ENCODE results near the gene NANOS1.
"Not testable (repeated sequence)": the region's sequence is repeated elsewhere in the genome, so short reads cannot be mapped to it uniquely, and the experiment has no call there.

NANOS1 gene

DNA sequence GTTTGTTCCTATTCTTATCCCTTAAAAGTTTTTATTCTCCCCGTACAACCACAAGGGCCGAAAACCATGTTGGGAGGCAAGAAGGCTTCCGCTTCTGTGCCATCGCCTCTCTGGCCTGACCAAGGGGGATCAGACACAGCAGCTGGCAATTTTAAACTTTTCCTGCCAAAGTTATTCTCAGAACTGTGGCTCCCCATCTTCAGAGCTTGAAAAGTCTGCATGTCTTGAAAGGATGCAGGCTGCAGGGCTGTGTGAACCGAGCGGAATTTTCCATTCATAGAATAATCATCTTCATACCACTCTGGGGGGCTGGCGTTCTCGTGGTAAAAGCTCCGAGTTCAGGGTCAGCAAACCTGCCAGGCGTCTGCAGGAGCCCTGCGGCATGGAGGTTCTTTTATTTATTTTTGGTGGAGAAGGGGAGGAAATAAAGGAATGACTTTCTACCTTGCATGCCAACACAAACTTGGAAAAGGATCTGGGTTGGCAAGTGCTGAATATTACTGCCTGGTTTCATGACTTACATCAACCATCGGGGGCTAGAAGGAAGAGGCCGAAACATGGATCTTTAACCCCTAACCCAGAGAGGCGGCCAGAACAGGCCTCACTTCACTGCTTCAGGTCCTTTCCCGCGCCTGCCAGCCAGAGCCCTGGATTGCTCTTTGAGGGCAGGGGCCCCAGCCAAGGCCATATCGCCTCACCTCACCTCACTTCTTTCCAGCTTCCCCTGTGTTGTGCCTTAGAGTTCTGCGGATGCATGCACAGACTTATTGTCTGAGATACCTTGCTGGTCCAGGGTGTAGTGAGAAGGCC is 3.0 kb upstream of the NANOS1 start:
- H3K36me3 Mint-ChIP-seq: peaks cover 0 to 3% of the 10 kb centered on the region in 2 donors
- H3K27ac Mint-ChIP-seq: no peak overlapping the region
- DNase-seq (no peak), ATAC-seq (replicated peaks) (no peak)
- no peak overlapping the region for H3K4me3 Mint-ChIP-seq
- peaks cover 34 to 60% of the 10 kb centered on the region in 2 donors for H3K27me3 Mint-ChIP-seq
- no peaks in the 10 kb centered on the region for H3K9me3 Mint-ChIP-seq
- H3K4me1 Mint-ChIP-seq: peaks cover 2 to 10% of the 10 kb centered on the region in 2 donors

DNA sequence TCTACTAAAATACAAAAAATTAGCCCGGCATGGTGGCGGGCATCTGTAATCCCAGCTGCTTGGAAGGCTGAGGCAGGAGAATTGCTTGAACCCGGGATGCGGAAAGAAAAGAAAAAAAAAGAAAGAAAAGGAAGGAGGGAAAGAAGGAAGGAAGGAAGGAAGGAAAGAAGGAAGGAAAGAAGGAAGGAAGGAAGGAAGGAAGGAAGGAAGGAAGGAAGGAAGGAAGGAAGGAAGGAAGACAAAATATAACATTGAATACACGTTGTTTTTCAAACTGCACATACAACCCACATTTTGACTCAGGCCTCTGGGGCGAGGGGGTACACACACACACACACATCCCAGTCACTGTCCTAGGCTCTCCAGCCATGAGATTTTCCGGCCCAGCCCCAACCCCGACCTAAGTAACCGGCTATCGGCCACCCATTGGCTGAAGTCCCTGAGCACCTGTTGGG is 1.0 kb upstream of the NANOS1 start:
- not testable (repeated sequence) for DNase-seq; H3K9me3 Mint-ChIP-seq; ATAC-seq (replicated peaks); H3K27ac Mint-ChIP-seq
- Mint-ChIP-seq H3K4me1 (peaks cover 8 to 23% of the 10 kb centered on the region in 2 donors), H3K4me3 (peak overlapping the region; percentile 56 to 73), H3K27me3 (peaks cover 24 to 50% of the 10 kb centered on the region in 2 donors), H3K36me3 (peaks cover 3 to 12% of the 10 kb centered on the region in 2 donors)

- ATAC-seq (replicated peaks) (peak; percentile 26 to 56), DNase-seq (peak; percentile 44)
- H3K27me3 Mint-ChIP-seq: peaks cover 19 to 44% of the 10 kb centered on the region in 2 donors
- no peak overlapping the region for H3K27ac Mint-ChIP-seq
- peak overlapping the region; percentile 56 to 73 for H3K4me3 Mint-ChIP-seq
- H3K9me3 Mint-ChIP-seq: no peaks in the 10 kb centered on the region
- peaks cover 7 to 16% of the 10 kb centered on the region in 2 donors for H3K36me3 Mint-ChIP-seq
- H3K4me1 Mint-ChIP-seq: peaks cover 8 to 23% of the 10 kb centered on the region in 2 donors
Observed at GRCh38 chr10:119028900-119029612, 458 bp upstream of the NANOS1 start.

- peak; percentile 69 for DNase-seq
- Mint-ChIP-seq H3K36me3 (peaks cover 13 to 24% of the 10 kb centered on the region in 2 donors), H3K4me1 (peaks cover 8 to 23% of the 10 kb centered on the region in 2 donors), H3K9me3 (no peaks in the 10 kb centered on the region), H3K27me3 (peaks cover 18 to 33% of the 10 kb centered on the region in 2 donors), H3K4me3 (peak overlapping the region; percentile 60 to 70), H3K27ac (peak overlapping the region; percentile 79)
- peak; percentile 80 to 83 for ATAC-seq (replicated peaks)
Observed at GRCh38 chr10:119030421-119031250, 1.1 kb downstream of the NANOS1 start.

DNA sequence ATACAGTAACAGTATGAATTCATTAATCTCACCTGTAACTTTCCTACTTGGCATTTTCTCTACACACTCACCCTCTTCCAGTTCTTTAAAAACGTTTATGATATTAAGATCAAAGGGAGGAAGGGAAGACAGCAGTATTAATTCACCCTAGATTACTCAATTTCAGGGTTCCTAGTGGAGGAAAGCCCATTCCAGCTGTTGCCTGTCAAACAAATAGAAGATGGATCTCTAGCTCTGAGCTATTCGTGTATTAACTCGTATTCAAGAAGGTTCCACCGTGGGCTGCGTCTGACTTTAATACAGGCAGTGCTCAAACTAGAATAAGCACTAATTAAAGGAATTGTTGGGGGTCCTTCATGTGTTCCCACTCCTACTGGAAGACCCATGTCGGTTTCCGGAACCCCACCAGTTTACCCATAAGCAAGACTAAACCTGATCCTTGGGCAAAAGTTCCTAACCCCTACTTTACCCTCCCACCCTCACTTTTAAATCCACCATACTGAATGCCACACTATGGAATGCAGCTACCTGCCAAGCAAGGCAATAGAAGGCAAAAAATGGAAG is 2.1 kb downstream of the NANOS1 start:
- Mint-ChIP-seq H3K4me1 (peaks cover 8 to 23% of the 10 kb centered on the region in 2 donors), H3K9me3 (no peaks in the 10 kb centered on the region), H3K27ac (no peak overlapping the region), H3K36me3 (peaks cover 15 to 29% of the 10 kb centered on the region in 2 donors), H3K4me3 (peak overlapping the region in 1 of 2 donors; percentile 15), H3K27me3 (peaks cover 18 to 24% of the 10 kb centered on the region in 2 donors)
- DNase-seq (no peak), ATAC-seq (replicated peaks) (no peak)

GRCh38 chr10:119039161-119039560 is 9.6 kb downstream of the NANOS1 start:
- Mint-ChIP-seq H3K4me3 (no peak overlapping the region), H3K4me1 (peaks cover 14% of the 10 kb centered on the region in 2 donors), H3K36me3 (peaks cover 69 to 79% of the 10 kb centered on the region in 2 donors), H3K27me3 (peaks cover 0 to 4% of the 10 kb centered on the region in 2 donors), H3K27ac (no peak overlapping the region), H3K9me3 (no peaks in the 10 kb centered on the region)
- ATAC-seq (replicated peaks) (no peak), DNase-seq (no peak)

DNA sequence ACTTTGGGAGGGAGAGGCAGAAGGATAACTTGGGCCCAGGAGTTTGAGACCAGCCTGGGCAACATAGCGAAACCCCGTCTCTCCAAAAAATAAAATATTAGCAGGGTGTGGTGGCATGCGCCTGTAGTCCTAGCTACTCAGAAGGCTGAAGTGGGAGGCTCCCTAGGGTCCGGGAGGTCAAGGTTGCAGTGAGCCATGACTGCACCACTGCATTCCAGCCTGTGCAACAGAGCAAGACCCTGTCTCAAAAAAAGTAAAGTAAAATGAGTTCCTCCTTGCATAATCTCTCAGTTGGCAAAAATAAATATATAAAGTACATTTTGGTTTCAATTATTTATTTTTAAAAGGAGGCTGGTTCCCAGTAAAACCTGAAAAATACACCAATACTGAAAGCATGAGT is 11.8 kb downstream of the NANOS1 start:
- Mint-ChIP-seq H3K27ac (no peak overlapping the region), H3K36me3 (peaks cover 77 to 85% of the 10 kb centered on the region in 2 donors), H3K27me3 (peaks cover 0 to 4% of the 10 kb centered on the region in 2 donors), H3K4me1 (peaks cover 14% of the 10 kb centered on the region in 2 donors), H3K4me3 (no peak overlapping the region), H3K9me3 (no peaks in the 10 kb centered on the region)
- DNase-seq (no peak), ATAC-seq (replicated peaks) (no peak)

GRCh38 chr10:119042169-119042568 is 12.7 kb downstream of the NANOS1 start:
- Mint-ChIP-seq H3K4me3 (no peak overlapping the region), H3K27ac (peak overlapping the region; percentile 56), H3K36me3 (peaks cover 82 to 88% of the 10 kb centered on the region in 2 donors), H3K9me3 (no peaks in the 10 kb centered on the region), H3K27me3 (peaks cover 0 to under 1% of the 10 kb centered on the region in 2 donors), H3K4me1 (peaks cover 14% of the 10 kb centered on the region in 2 donors)
- ATAC-seq (replicated peaks) (no peak), DNase-seq (no peak)

DNA sequence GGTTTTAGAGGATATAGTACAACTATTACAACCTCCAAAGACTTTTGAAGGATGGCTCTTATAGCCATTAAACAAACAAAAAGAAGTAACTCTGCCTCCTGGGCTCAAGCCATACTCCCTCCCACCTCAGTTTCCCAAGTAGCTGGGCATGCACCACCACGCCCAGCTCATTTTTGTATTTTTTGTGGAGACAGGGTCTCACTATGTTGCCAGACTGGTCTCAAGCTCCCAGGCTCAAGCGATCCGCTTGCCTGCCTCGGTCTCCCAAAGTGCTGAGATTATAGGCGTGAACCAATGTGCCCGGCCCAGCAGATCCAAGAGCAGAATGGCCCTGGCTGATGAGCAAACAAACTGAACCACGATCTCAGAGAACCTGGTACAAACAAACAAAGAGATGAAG is 16.0 kb downstream of the NANOS1 start:
- DNase-seq: no peak
- no peaks in the 10 kb centered on the region for H3K27me3 Mint-ChIP-seq
- no peak for ATAC-seq (replicated peaks)
- H3K4me3 Mint-ChIP-seq: no peak overlapping the region
- H3K36me3 Mint-ChIP-seq: peaks cover 78 to 89% of the 10 kb centered on the region in 2 donors
- H3K27ac Mint-ChIP-seq: no peak overlapping the region
- peaks cover 19 to 21% of the 10 kb centered on the region in 2 donors for H3K4me1 Mint-ChIP-seq
- no peaks in the 10 kb centered on the region for H3K9me3 Mint-ChIP-seq

GRCh38 chr10:119049361-119049760 is 19.8 kb downstream of the NANOS1 start:
- no peak overlapping the region for H3K27ac Mint-ChIP-seq
- ATAC-seq (replicated peaks) (peak; percentile 14 to 29), DNase-seq (no peak)
- peaks cover 19 to 23% of the 10 kb centered on the region in 2 donors for H3K4me1 Mint-ChIP-seq
- H3K4me3 Mint-ChIP-seq: no peak overlapping the region
- no peaks in the 10 kb centered on the region for H3K9me3 Mint-ChIP-seq
- no peaks in the 10 kb centered on the region for H3K27me3 Mint-ChIP-seq
- peaks cover 63 to 84% of the 10 kb centered on the region in 2 donors for H3K36me3 Mint-ChIP-seq

DNA sequence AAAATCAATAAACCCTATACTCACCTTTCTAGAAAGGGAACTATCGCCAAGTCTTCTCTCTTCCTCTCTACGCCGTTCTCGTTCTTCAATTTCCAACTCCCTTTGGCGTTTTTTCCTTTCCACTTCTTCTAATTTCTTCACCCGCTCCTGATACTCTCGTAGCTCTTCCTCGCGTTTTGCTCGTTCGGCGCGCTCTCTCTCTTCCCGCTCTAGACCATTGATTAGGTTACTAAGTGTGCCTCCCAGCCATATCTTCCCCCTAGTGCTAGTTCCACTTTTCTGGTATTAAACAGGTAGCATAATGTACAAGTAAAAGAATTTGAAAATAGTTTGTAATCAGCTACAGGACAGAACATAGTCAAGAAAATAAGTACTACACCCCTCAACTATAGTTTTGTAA is 20.3 kb downstream of the NANOS1 start:
- Mint-ChIP-seq H3K4me1 (peaks cover 19 to 23% of the 10 kb centered on the region in 2 donors), H3K4me3 (no peak overlapping the region), H3K36me3 (peaks cover 64 to 85% of the 10 kb centered on the region in 2 donors), H3K27ac (no peak overlapping the region), H3K9me3 (no peaks in the 10 kb centered on the region), H3K27me3 (no peaks in the 10 kb centered on the region)
- no peak for DNase-seq
- no peak for ATAC-seq (replicated peaks)

- H3K4me1 Mint-ChIP-seq: peaks cover 19 to 23% of the 10 kb centered on the region in 2 donors
- no peak overlapping the region for H3K27ac Mint-ChIP-seq
- no peaks in the 10 kb centered on the region for H3K27me3 Mint-ChIP-seq
- ATAC-seq (replicated peaks) (no peak), DNase-seq (no peak)
- H3K36me3 Mint-ChIP-seq: peaks cover 54 to 75% of the 10 kb centered on the region in 2 donors
- no peaks in the 10 kb centered on the region for H3K9me3 Mint-ChIP-seq
- no peak overlapping the region for H3K4me3 Mint-ChIP-seq
Observed at GRCh38 chr10:119051775-119052174, 22.3 kb downstream of the NANOS1 start.

DNA sequence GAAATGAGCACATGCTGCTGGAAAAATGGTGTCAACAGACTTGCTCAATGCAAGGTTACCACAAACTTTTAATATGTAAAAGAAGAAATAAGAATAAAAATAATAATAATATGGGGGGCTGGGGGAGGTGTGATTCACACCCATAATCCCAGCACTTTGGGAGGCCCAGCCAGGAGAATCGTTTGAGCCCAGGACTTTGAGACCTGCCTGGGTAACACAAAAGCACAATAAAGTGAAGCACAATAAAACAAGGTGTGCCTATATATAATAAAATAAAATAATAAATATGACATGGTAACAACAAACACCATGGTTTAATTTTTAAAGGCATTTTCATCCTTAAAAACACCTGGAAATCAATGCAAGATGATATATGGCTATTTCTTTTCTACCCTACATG is 26.0 kb downstream of the NANOS1 start:
- peaks cover 50 to 72% of the 10 kb centered on the region in 2 donors for H3K36me3 Mint-ChIP-seq
- no peak overlapping the region for H3K4me3 Mint-ChIP-seq
- ATAC-seq (replicated peaks) (no peak), DNase-seq (no peak)
- no peaks in the 10 kb centered on the region for H3K9me3 Mint-ChIP-seq
- H3K27me3 Mint-ChIP-seq: no peaks in the 10 kb centered on the region
- peaks cover 6 to 11% of the 10 kb centered on the region in 2 donors for H3K4me1 Mint-ChIP-seq
- no peak overlapping the region for H3K27ac Mint-ChIP-seq
